A204.1 (cell line): Measurements from ENCODE around the gene SLC1A7.

ENCODE experiments used
- FAIRE-seq: peaks from 2 replicates; lab custom pipeline; 2012; peaks lifted over from hg19 to GRCh38; lab: Jason Lieb, UNC

SLC1A7 gene

DNA sequence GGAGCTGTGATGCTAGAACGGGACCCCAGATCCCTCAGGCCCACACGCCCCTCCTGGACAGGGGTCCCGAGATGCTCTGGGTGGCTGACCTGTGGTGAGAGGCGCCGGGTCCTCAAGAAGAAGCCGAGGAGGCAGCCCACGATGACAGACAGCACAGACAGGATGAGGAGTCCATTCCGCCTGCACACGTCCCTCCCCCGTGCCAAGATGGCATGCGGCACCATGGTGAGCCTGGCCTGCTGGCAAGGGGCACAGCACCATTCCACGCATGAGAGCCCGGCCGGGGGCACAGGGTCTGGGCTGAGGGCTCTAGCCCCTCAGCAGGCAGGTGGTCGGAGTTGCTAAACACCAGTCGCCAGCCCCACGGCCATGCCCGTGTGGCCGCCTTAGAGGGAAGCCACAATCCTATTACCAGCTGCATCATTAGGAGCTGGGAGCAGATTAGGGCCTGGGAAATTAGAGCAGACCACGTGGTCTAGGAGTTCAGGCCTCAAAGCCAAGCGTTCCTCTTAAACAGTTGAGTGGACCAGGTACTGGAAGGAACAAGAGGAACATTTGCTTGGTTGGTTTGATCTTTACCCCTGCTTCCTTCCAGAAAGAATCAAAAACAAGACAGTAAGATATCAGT is at the start of gene SLC1A7:
SLC1A7 (minus strand) TSS at position 413 of the 628 bp plus-strand sequence; CDS start at position 224, 189 bp downstream.
- no peak for FAIRE-seq

DNA sequence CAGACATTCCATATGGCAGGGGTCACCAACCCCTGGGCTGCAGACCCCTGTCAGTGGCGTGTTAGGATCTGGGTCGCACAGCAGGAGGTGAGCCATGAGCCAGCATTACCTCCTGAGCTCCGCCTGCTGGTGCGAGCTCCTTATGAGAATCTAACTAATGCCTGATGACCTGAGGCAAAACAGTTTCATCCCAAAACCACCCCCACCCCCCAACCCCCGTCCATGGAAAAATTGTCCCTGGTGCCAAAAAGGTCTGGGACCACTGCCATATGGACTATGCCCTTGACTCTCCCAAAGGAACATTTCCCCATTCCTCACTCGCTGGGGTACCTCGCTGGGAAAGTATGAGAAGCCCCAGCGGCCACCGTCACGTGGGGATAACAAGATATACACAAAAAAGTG is 47.8 kb upstream of the SLC1A7 start:
- FAIRE-seq: no peak

DNA sequence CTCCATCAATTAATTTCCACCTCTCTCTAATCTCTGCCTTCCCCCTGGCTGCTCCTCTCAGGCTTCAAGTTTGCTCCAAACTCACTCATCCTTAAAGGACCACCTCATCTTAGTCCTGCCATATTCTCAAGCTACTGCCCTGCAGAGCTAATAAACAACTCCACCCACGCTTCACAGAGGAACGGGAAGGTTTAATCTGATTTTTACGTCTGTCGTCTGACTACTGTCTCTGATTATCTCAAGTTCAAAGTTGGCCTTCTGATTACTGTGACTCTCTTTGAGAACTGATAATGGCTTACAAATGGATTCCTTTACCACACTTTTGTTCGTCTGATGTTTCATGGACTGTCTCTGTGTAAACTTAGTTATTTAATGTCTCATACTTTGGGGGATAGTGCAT is 46.6 kb upstream of the SLC1A7 start:
- no peak for FAIRE-seq

GRCh38 chr1:53188099-53188498 is 45.7 kb upstream of the SLC1A7 start:
- no peak for FAIRE-seq

DNA sequence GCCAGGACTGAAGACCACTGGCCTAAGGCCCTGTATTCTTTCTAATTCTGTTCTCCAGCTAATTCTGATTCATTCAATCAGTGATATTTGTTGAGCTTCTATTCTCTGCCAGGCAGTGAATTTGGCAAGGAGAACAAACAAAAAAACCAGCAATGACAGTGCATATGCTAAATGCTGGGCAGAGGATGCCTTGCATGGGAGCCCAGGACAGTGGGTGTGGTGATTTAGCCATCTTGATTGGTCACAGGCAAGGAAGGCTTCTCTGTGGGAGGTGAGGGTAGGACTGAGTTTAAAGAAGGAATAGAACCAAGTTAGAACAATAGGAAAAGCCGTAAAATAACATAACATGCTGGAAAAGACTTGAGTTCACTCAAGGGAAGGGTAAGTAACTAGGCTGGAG is 45.0 kb upstream of the SLC1A7 start:
- FAIRE-seq: no peak

DNA sequence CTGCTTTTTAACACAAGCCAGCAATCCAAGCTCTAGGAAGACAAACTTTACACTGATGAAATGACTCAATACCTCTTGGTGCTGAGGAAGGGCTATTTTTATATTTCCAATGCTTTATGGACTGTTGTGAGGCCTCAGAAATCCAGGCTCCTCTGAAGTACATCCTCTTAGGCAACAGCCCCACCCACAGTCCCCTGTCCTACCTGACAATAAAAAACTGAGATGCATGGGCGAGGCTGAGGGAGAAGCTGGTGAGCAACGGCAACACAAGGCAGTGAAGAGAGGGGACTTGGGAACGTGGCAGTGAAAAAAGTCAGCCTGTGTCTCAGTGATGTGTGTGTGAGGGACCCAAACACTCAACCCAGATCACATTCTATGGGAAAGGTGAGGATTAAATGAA is 44.1 kb upstream of the SLC1A7 start:
- no peak for FAIRE-seq

- FAIRE-seq: peak; percentile 80
These were observed 43.5 kb upstream of the SLC1A7 start for GRCh38 chr1:53185955-53186297.

DNA sequence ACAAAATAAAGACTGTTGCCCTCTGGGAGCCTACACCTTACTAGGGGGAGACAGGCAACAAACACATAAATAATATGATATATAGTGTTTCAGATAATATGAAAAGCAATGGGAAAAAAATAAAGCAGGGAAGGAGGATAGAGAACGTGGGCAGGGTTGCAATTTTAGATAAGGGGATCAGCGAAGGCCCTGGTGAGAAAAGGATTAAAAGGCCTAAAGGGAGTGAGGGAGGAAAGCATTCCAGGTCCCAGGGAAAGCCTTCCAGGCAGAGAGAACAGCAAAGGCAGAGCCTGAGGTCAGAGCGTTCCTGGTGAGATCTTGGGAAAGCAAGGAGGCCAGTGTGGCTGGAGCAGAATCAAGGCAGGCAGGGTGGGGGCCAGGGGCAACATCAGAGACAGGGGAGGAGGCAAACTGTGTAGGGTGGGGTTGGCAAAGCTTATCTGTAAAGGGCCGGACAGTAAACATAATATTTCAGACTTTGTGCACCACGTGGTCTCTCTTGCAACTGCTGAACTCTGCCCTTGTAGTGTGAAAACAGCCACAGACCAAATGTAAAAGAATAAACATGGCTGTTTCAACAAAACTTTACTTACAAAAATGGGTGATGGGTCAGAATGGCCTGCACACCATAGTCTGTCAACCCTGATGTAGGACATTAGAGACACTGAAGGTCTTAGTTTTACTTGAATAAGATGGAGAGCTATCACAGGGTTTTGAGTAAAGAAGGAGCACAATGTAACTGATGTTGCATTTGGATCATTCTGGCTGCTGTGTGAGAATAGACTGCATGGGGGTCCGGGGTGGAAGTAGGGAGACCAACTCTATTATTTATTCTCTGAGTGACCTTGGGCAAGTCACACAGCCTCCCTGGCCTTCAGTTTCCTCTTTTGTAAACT is 40.9 kb upstream of the SLC1A7 start:
- no peak for FAIRE-seq

- FAIRE-seq: no peak
These were observed 40.3 kb upstream of the SLC1A7 start for GRCh38 chr1:53182716-53183094.

DNA sequence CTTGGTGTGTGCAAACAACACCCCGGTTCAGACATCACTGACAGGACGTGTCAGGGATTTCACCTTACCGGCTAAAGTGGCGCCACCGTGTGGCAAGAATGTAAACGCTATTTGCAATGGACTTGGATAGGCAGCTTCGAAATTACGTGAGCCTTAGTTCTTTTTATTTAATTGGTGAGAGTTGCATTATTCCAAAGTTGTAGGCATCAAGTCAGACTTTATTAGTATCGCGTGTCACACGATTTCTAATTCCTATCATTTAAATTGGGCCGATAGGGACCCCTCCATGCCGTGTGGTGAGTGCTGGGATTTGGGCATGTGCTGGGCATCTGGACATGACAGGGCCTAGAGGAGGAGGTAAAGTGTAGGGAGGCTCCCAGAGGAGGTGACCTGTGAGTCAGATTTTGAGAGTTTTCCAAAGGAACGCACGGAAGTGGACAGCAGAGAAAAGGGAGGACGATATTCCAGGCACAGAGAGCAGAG is 39.7 kb upstream of the SLC1A7 start:
- FAIRE-seq: peak; percentile 9

DNA sequence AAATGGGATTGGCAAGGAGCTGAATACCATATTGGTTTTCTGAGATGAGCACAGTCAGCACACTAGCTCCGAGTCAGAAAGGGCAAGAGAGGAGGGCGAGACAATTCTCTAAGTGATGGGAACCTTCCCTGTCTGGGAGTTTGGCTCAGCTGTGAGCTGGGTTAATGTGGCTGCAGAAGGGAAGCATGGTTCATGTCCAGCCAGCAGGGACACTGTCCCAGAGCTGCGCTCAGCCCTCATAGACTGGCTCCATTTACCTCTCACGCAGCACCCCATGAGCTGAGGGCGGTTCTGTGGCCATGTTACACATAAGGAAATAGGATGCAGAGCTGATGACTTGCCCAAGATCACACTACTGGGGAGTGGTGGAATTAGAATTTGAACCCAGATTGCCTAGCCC is 38.5 kb upstream of the SLC1A7 start:
- no peak for FAIRE-seq

DNA sequence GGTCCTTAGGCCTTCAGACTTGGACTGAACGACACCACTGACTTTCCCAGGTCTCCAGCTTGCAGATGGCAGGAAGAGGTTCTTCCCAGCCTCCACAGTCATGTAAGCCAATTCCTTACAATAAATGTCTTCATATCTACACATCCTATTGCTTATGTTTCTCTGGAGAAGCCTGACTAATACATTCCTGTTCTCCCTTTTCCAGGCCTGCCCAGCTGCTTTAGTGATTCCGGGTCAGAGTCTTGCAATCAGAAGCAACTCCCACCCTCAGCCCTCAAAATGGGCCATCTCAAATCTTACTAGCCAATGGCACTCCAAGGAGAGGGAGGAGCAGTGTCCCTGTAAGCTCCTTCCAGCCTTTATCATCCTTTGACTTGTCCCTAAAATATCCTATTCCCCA is 37.8 kb upstream of the SLC1A7 start:
- FAIRE-seq: no peak

GRCh38 chr1:53176452-53177208 is 34.2 kb upstream of the SLC1A7 start:
- no peak for FAIRE-seq

DNA sequence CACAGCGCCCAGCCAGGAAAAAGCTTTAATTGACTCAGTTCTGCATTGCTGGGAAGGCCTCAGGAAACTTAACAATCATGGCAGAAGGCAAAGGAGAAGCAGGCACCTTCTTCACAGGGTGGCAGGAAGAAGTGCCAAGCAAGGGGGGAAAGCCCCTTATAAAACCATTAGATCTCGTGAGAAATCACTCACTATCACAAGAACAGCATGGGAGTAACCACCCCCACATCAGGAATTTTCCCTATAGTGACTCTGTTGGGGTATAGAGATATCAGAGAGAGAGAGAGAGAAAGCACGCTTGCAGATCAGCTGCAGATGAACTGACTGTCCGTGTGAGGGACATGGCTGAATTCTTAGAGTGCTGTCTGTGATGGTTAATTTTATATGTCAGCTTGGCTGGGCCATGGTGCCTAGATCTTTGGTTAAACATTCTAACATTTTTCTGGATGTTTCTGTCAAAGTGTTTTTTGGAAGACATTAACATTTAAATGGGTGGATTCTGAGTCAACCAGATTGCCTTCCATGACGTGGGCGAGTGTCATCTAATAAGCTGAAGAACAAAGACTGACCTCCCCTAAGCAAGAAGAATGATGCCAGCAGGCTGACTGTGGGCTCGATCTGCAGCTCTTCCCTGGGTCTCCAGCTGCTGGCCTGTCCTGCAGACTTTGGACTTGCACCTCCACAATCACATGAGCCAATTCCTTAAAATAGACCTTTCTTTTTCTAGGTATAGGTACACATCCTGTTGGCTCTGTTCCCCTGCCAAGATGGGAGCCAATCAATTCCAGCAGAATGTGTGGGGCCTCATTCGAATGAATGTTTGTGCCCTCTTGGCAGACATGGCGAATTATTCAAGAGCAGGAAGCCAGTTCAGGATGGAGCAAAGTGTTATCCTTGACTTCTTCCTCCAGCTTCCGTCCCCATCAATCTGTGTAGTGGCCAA is 32.8 kb upstream of the SLC1A7 start:
- FAIRE-seq: no peak

- no peak for FAIRE-seq
These were observed 30.1 kb upstream of the SLC1A7 start for GRCh38 chr1:53172426-53173128.

GRCh38 chr1:53166912-53167311 is 24.5 kb upstream of the SLC1A7 start:
- FAIRE-seq: no peak

DNA sequence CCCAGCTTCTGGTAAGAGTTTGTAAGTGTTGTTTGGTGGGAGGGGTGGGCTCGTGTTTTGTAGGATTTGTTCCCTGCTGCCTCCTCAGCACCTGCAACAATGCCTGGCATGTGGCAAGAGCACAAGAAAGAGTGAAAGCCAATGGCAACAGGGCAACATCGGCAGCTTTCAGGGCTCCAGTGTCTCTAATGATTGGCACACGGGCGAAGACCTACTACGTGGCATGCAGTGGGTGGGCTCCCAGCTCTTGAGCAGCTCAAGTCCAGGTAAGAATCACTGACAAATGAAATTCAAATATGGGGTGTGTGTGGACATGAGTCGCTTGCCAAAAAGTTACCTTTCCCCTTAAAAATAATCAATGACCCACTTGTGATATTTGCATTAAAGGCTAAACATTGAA is 23.9 kb upstream of the SLC1A7 start:
- no peak for FAIRE-seq

DNA sequence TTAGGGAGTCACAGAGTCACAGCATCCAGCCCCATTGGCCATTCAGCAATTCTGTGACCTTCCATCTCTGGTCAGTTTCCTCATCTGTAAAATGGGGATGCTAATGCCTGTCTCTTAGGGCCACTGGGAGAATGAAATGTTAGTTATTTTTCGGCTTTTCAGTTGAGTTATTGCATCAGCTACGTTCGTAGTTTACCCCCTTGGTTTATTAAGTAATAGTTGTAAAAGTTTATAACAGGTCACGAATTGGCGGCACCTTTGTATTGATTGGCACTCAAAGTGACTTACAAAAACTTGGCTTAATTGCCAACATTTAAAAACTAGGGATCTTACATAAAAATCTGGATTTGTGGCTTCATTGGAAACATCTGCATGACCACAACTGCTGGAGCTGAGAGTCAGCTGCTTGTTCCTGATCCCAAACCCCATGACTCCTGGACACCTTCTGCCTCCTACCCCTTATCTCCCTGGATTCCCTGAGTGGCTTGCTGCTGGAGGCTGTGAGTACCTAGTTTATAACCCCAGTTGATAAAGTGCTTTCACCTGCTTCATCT is 23.0 kb upstream of the SLC1A7 start:
- no peak for FAIRE-seq

- FAIRE-seq: no peak
These were observed 20.9 kb upstream of the SLC1A7 start for GRCh38 chr1:53163291-53163768.

GRCh38 chr1:53162621-53163020 is 20.2 kb upstream of the SLC1A7 start:
- FAIRE-seq: no peak

DNA sequence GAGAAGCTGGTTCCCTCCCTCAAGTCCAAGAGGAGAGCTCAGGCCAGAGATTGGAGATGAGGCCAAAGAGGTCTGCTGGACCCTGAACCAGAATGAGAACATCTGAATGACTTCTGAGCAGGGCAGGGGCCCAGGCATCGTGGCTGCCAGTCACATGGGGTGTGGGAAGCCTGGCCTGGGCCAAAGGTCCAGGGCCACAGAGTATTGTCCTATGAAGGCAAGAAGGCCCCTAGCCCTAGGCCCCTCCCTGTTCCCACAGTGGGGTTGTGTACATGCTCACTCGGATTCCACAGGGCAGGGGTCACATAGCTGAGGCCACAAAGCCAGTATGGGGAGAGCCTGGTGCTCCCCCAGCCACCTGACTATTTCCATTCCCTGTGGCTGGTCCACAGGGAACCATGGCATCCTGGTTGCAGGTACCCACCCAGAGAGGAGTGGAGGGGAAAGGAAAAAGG is 18.5 kb upstream of the SLC1A7 start:
- FAIRE-seq: no peak
